ENCODE results near the gene EPHB1. TPM values are rescaled to one million over a fixed set of nuclear protein-coding genes. Genes with fewer than 3 reads are reported as not detected.
A peak's percentile ranks its signal among the peaks of the same experiment; 100 is the strongest.

The EPHB1 gene
- polyA plus RNA-seq (2012; ENCODE audit: low read depth, missing spikeins): 1.8 TPM

GRCh38 chr3:134794950-134795745 lies at the start of gene EPHB1:
TSS of gene EPHB1 (plus strand) at chr3:134795260.
- FAIRE-seq (peak; percentile 93), DNase-seq (ENCODE audit: insufficient read length, low spot score) (peak; percentile 78)
- TF ChIP-seq SPI1 (IDR thresholded peaks at IDR 0.05; ENCODE audit: low read depth, low read length): no peak
- 0 out of 2 replicates have a peak, but pooled peaks have one; percentile 8 for TF ChIP-seq POU2F2 (IDR thresholded peaks at IDR 0.05; ENCODE audit: low read depth, low read length)

- TF ChIP-seq SPI1 (IDR thresholded peaks at IDR 0.05; ENCODE audit: low read depth, low read length) (no peak), PAX5 (IDR thresholded peaks at IDR 0.05; ENCODE audit: insufficient read depth, low read length, severe bottlenecking) (no peak), TAF1 (IDR thresholded peaks at IDR 0.05; ENCODE audit: low read depth, low read length) (no peak)
- DNase-seq (ENCODE audit: insufficient read length, low spot score) (no peak), FAIRE-seq (no peak)
Measured at GRCh38 chr3:134748698-134749097, 46.4 kb upstream of the EPHB1 start.

GRCh38 chr3:134749174-134749573 lies 45.9 kb upstream of the EPHB1 start:
- FAIRE-seq (no peak), DNase-seq (ENCODE audit: insufficient read length, low spot score) (no peak)
- TF ChIP-seq POU2F2 (IDR thresholded peaks at IDR 0.05; ENCODE audit: low read depth, low read length) (no peak), POLR2AphosphoS5 (IDR thresholded peaks at IDR 0.05; ENCODE audit: low read depth, low read length) (no peak), SPI1 (IDR thresholded peaks at IDR 0.05; ENCODE audit: low read depth, low read length) (no peak), TAF1 (IDR thresholded peaks at IDR 0.05; ENCODE audit: low read depth, low read length) (no peak), POLR2A (IDR thresholded peaks at IDR 0.05; ENCODE audit: low read depth, low read length) (no peak), PAX5 (IDR thresholded peaks at IDR 0.05; ENCODE audit: insufficient read depth, low read length, severe bottlenecking) (no peak)

- no peak for FAIRE-seq
- no peak for TF ChIP-seq SPI1 (IDR thresholded peaks at IDR 0.05; ENCODE audit: low read depth, low read length)
- no peak for TF ChIP-seq POU2F2 (IDR thresholded peaks at IDR 0.05; ENCODE audit: low read depth, low read length)
- TF ChIP-seq POLR2AphosphoS5 (IDR thresholded peaks at IDR 0.05; ENCODE audit: low read depth, low read length): no peak
- DNase-seq (ENCODE audit: insufficient read length, low spot score): no peak
Measured at GRCh38 chr3:134749802-134750553, 45.1 kb upstream of the EPHB1 start.

GRCh38 chr3:134751831-134752230 lies 43.2 kb upstream of the EPHB1 start:
- TF ChIP-seq POU2F2 (IDR thresholded peaks at IDR 0.05; ENCODE audit: low read depth, low read length) (no peak), POLR2A (IDR thresholded peaks at IDR 0.05; ENCODE audit: low read depth, low read length) (no peak), PAX5 (IDR thresholded peaks at IDR 0.05; ENCODE audit: insufficient read depth, low read length, severe bottlenecking) (no peak), POLR2AphosphoS5 (IDR thresholded peaks at IDR 0.05; ENCODE audit: low read depth, low read length) (no peak), SPI1 (IDR thresholded peaks at IDR 0.05; ENCODE audit: low read depth, low read length) (no peak), TAF1 (IDR thresholded peaks at IDR 0.05; ENCODE audit: low read depth, low read length) (no peak)
- no peak for DNase-seq (ENCODE audit: insufficient read length, low spot score)
- FAIRE-seq: no peak

GRCh38 chr3:134752761-134753461 lies 42.1 kb upstream of the EPHB1 start:
- TF ChIP-seq PAX5 (IDR thresholded peaks at IDR 0.05; ENCODE audit: insufficient read depth, low read length, severe bottlenecking): no peak
- TF ChIP-seq SPI1 (IDR thresholded peaks at IDR 0.05; ENCODE audit: low read depth, low read length): no peak
- no peak for TF ChIP-seq TAF1 (IDR thresholded peaks at IDR 0.05; ENCODE audit: low read depth, low read length)
- TF ChIP-seq POU2F2 (IDR thresholded peaks at IDR 0.05; ENCODE audit: low read depth, low read length): no peak
- no peak for TF ChIP-seq POLR2A (IDR thresholded peaks at IDR 0.05; ENCODE audit: low read depth, low read length)
- TF ChIP-seq POLR2AphosphoS5 (IDR thresholded peaks at IDR 0.05; ENCODE audit: low read depth, low read length): no peak
- FAIRE-seq: no peak

GRCh38 chr3:134753999-134754742 lies 40.9 kb upstream of the EPHB1 start:
- TF ChIP-seq PAX5 (IDR thresholded peaks at IDR 0.05; ENCODE audit: insufficient read depth, low read length, severe bottlenecking): no peak
- TF ChIP-seq SPI1 (IDR thresholded peaks at IDR 0.05; ENCODE audit: low read depth, low read length): no peak
- TF ChIP-seq TAF1 (IDR thresholded peaks at IDR 0.05; ENCODE audit: low read depth, low read length): no peak
- TF ChIP-seq POU2F2 (IDR thresholded peaks at IDR 0.05; ENCODE audit: low read depth, low read length): no peak
- TF ChIP-seq POLR2AphosphoS5 (IDR thresholded peaks at IDR 0.05; ENCODE audit: low read depth, low read length): no peak
- TF ChIP-seq POLR2A (IDR thresholded peaks at IDR 0.05; ENCODE audit: low read depth, low read length): no peak
- FAIRE-seq (no peak), DNase-seq (ENCODE audit: insufficient read length, low spot score) (no peak)

More at GRCh38 chr3:134752761-134753461, 42.1 kb upstream of the EPHB1 start:
- DNase-seq (ENCODE audit: insufficient read length, low spot score): no peak

GRCh38 chr3:134754768-134755559 lies 40.1 kb upstream of the EPHB1 start:
- TF ChIP-seq POU2F2 (IDR thresholded peaks at IDR 0.05; ENCODE audit: low read depth, low read length) (no peak), POLR2AphosphoS5 (IDR thresholded peaks at IDR 0.05; ENCODE audit: low read depth, low read length) (no peak), SPI1 (IDR thresholded peaks at IDR 0.05; ENCODE audit: low read depth, low read length) (no peak), PAX5 (IDR thresholded peaks at IDR 0.05; ENCODE audit: insufficient read depth, low read length, severe bottlenecking) (no peak), TAF1 (IDR thresholded peaks at IDR 0.05; ENCODE audit: low read depth, low read length) (no peak), POLR2A (IDR thresholded peaks at IDR 0.05; ENCODE audit: low read depth, low read length) (no peak)
- DNase-seq (ENCODE audit: insufficient read length, low spot score) (peak; percentile 48), FAIRE-seq (peak; percentile 66)

Data from GM12891 (cell line).